ENCODE data around the gene OR5AU1. TPM values are rescaled to one million over a fixed set of nuclear protein-coding genes. Genes with fewer than 3 reads are reported as not detected.

Gene OR5AU1
- total and polyA plus RNA-seq, 8 donors, result not detected

Other genes with a start within 250 kb of the OR5AU1 start
- 1 to 10 TPM in 2 of 6 donors, under 1 TPM in 3, not detected in 1; 0.28 to 1.3 (median 0.72) TPM for gene RNASE2, start 200.6 kb downstream of the OR5AU1 start, total RNA-seq
- under 1 TPM; 0.27 to 0.45 TPM for gene RNASE2, start 200.6 kb downstream of the OR5AU1 start, polyA plus RNA-seq
- 10 to 100 TPM; 19.0 to 34.1 (median 25.6) TPM for gene METTL17, start 166.1 kb downstream of the OR5AU1 start, total RNA-seq
- 100 to 1,000 TPM in 1 of 2 donors, 10 to 100 TPM in 1; 61.2 to 103 TPM for gene METTL17, start 166.1 kb downstream of the OR5AU1 start, polyA plus RNA-seq
- not detected for gene SLC39A2, start 156.8 kb downstream of the OR5AU1 start, total RNA-seq
- gene SLC39A2, start 156.8 kb downstream of the OR5AU1 start, polyA plus RNA-seq, result under 1 TPM in 1 of 2 donors, not detected in 1; 0.09 TPM
- gene NDRG2, start 131.0 kb downstream of the OR5AU1 start, total RNA-seq, result 10 to 100 TPM; 37.5 to 75.4 (median 47.4) TPM
- gene NDRG2, start 131.0 kb downstream of the OR5AU1 start, polyA plus RNA-seq, result 100 to 1,000 TPM; 104 to 159 TPM
- gene TPPP2, start 125.8 kb downstream of the OR5AU1 start, total RNA-seq, result under 1 TPM in 1 of 6 donors, not detected in 5; 0.23 TPM
- under 1 TPM; 0.46 to 0.59 TPM for gene TPPP2, start 125.8 kb downstream of the OR5AU1 start, polyA plus RNA-seq
- gene RNASE13, start 121.3 kb downstream of the OR5AU1 start, total RNA-seq, result under 1 TPM in 2 of 6 donors, not detected in 4; 0.08 to 0.12 TPM
- gene RNASE13, start 121.3 kb downstream of the OR5AU1 start, polyA plus RNA-seq, result under 1 TPM; 0.15 to 0.23 TPM
- gene RNASE7, start 113.7 kb downstream of the OR5AU1 start, total RNA-seq, result under 1 TPM in 4 of 6 donors, not detected in 2; 0.23 to 0.78 (median 0.28) TPM
- gene RNASE7, start 113.7 kb downstream of the OR5AU1 start, polyA plus RNA-seq, result under 1 TPM in 1 of 2 donors, not detected in 1; 0.11 TPM
- gene RNASE8, start 98.2 kb downstream of the OR5AU1 start, total RNA-seq, result not detected
- gene RNASE8, start 98.2 kb downstream of the OR5AU1 start, polyA plus RNA-seq, result not detected
- gene ARHGEF40, start 85.8 kb downstream of the OR5AU1 start, total RNA-seq, result 10 to 100 TPM; 24.5 to 58.0 (median 36.4) TPM
- gene ARHGEF40, start 85.8 kb downstream of the OR5AU1 start, polyA plus RNA-seq, result 10 to 100 TPM; 68.8 to 77.0 TPM
- gene ZNF219, start 57.4 kb downstream of the OR5AU1 start, total RNA-seq, result 10 to 100 TPM; 13.5 to 23.6 (median 16.1) TPM
- 10 to 100 TPM; 19.8 to 20.5 TPM for gene ZNF219, start 57.4 kb downstream of the OR5AU1 start, polyA plus RNA-seq
- gene TMEM253, start 55.0 kb downstream of the OR5AU1 start, total RNA-seq, result 1 to 10 TPM in 2 of 6 donors, under 1 TPM in 4; 0.16 to 1.6 (median 0.56) TPM
- 1 to 10 TPM; 1.8 to 4.9 TPM for gene TMEM253, start 55.0 kb downstream of the OR5AU1 start, polyA plus RNA-seq
- gene HNRNPC, start 113.4 kb upstream of the OR5AU1 start, total RNA-seq, result 100 to 1,000 TPM; 118 to 257 (median 175) TPM
- gene HNRNPC, start 113.4 kb upstream of the OR5AU1 start, polyA plus RNA-seq, result 100 to 1,000 TPM; 259 to 269 TPM
- gene RPGRIP1, start 124.0 kb upstream of the OR5AU1 start, total RNA-seq, result under 1 TPM in 3 of 6 donors, not detected in 3; 0.16 to 0.23 (median 0.21) TPM
- under 1 TPM; 0.08 to 0.31 TPM for gene RPGRIP1, start 124.0 kb upstream of the OR5AU1 start, polyA plus RNA-seq
- gene SUPT16H, start 228.0 kb upstream of the OR5AU1 start, total RNA-seq, result 10 to 100 TPM; 14.8 to 29.4 (median 19.9) TPM
- gene SUPT16H, start 228.0 kb upstream of the OR5AU1 start, polyA plus RNA-seq, result 10 to 100 TPM; 19.5 to 31.6 TPM